Activated T-helper 2 cell treated with anti-CD3 and anti-CD28 coated beads, Interferon-gamma antibody, Interleukin-2, Interleukin-4, amounts not matched to agents 10 μg/mL and 5 μg/mL and 100 μg/mL, durations not matched to agents 14 hours and 24 hours and 36 hours (primary cell): ENCODE results near the gene FCN2. TPM values are rescaled to one million over a fixed set of nuclear protein-coding genes. Genes with fewer than 3 reads are reported as not detected.

Experiments used
- DNase-seq: peaks from one replicate; pipeline ENCODE4 v3.0.0; 2021; ENCODE audit warnings: low spot score
- H3K27ac Mint-ChIP-seq: one replicate; pipeline ENCODE4 v1.8.0; 2021; ENCODE audit warnings: mixed read lengths
- H3K27me3 Mint-ChIP-seq: one replicate; pipeline ENCODE4 v1.8.0; 2021; ENCODE audit warnings: low read depth, mixed read lengths
- H3K36me3 Mint-ChIP-seq: one replicate; pipeline ENCODE4 v1.8.0; 2021; ENCODE audit warnings: low read depth, mixed read lengths
- H3K4me1 Mint-ChIP-seq: one replicate; pipeline ENCODE4 v1.8.0; 2021; ENCODE audit warnings: low read depth, mixed read lengths
- H3K4me3 Mint-ChIP-seq: one replicate; pipeline ENCODE4 v1.8.0; 2021; ENCODE audit warnings: low read depth, mild to moderate bottlenecking, moderate library complexity, mixed read lengths
- H3K9me3 Mint-ChIP-seq: one replicate; pipeline ENCODE4 v1.8.0; 2021; ENCODE audit warnings: mixed read lengths
- intact Hi-C: fragments of 100-400 bp; cut with micrococcal nuclease; formaldehyde crosslinking; loops from one replicate; pipeline ENCODE4 v1.15.1; 2023
- total RNA-seq: library from RNA; stranded (reverse); gene quantifications from 2 replicates; pipeline ENCODE4 v1.2.3, GENCODE V29; 2022

The FCN2 gene
- total RNA-seq, 1 donor from 2014 or later: not detected

- intact Hi-C loops: no loop called here
- Mint-ChIP-seq H3K4me3 (no peak overlapping the region), H3K4me1 (no peaks in the 10 kb centered on the region), H3K36me3 (no peaks in the 10 kb centered on the region), H3K27ac (no peak overlapping the region), H3K27me3 (peaks cover 3% of the 10 kb centered on the region), H3K9me3 (no peaks in the 10 kb centered on the region)
- no peak for DNase-seq
Measured at GRCh38 chr9:134864821-134865190, 15.8 kb upstream of the FCN2 start.

DNA sequence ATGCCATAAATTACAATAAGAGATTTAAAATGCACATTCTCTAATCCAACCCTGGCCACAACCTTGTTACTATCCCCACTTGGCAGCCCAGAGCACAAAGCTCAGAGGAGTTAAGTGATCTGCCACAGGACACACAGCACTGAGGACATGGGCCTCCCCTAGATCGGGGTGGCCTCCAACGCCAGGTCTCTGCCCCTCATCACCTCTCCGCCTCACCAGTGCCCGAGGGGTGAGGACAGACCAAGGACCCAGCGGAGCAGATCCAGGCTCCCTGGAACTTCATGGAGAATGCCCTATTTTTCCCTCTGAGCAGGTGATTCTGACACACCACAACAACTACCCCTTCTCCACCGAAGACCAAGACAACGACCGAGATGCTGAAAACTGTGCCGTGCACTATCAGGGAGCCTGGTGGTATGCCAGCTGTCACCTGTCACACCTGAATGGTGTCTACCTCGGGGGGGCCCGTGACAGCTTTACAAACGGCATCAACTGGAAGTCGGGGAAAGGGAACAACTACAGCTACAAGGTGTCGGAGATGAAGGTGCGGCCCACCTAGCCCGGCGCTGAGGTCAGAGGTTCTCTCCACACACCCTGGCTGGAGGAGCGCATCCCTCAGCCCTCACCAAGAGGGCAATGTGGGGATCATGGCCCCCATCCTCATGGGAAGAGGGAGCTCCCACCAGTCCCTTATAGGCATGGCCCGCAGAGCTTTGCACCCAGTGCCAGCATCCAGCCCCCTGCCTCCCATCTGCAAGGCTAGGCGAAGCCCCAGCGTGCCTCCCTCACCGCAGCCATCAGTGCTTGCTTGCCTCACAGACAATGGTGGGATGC lies 12.5 kb upstream of the FCN2 start:
- no peaks in the 10 kb centered on the region for H3K36me3 Mint-ChIP-seq
- DNase-seq: no peak
- no peaks in the 10 kb centered on the region for H3K27me3 Mint-ChIP-seq
- H3K4me3 Mint-ChIP-seq: no peak overlapping the region
- no peaks in the 10 kb centered on the region for H3K9me3 Mint-ChIP-seq
- H3K4me1 Mint-ChIP-seq: no peaks in the 10 kb centered on the region
- no peak overlapping the region for H3K27ac Mint-ChIP-seq
- intact Hi-C loops: no loop called here

DNA sequence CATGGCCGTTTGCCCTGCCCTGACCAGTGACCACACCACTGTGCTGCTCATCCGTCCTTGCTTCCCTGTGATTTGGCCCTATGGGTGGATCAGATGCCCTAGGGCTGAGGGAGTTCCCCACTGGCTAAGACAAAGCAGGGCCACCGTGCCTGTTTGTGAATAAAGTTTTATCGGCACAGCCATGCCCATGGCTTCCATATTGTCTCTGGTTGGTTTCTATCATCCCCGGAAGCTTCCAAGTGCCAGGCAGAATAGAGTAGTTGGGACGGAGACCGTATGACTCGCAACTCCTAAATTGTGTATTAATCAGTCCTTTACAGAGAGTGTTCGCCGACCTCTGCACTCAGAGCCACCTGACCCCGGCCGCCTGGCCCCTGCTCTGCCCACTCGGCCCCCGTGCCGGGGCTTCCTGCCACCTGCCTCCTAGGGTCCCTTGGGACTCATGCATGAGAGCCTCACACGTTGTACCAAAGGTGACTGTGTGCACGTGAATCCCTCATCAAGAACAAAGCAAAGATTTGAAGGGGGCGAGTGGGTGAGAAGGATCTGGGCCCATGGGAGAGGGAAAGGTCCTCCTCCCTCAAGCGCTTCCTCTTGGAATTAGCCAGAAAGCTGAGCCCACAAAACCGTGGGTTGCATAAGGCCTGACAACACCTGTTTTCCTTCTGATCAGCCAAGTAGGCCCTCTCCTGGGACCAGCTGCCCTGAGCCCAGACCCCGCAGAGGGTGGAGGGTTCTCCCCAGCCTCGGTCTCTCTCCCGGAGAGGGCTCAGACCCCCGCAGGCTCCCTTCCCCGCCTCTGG lies 11.7 kb upstream of the FCN2 start:
- DNase-seq: no peak
- H3K27me3 Mint-ChIP-seq: no peaks in the 10 kb centered on the region
- intact Hi-C loops: no loop called here
- no peaks in the 10 kb centered on the region for H3K4me1 Mint-ChIP-seq
- no peaks in the 10 kb centered on the region for H3K36me3 Mint-ChIP-seq
- H3K4me3 Mint-ChIP-seq: no peak overlapping the region
- H3K27ac Mint-ChIP-seq: no peak overlapping the region
- no peaks in the 10 kb centered on the region for H3K9me3 Mint-ChIP-seq

DNA sequence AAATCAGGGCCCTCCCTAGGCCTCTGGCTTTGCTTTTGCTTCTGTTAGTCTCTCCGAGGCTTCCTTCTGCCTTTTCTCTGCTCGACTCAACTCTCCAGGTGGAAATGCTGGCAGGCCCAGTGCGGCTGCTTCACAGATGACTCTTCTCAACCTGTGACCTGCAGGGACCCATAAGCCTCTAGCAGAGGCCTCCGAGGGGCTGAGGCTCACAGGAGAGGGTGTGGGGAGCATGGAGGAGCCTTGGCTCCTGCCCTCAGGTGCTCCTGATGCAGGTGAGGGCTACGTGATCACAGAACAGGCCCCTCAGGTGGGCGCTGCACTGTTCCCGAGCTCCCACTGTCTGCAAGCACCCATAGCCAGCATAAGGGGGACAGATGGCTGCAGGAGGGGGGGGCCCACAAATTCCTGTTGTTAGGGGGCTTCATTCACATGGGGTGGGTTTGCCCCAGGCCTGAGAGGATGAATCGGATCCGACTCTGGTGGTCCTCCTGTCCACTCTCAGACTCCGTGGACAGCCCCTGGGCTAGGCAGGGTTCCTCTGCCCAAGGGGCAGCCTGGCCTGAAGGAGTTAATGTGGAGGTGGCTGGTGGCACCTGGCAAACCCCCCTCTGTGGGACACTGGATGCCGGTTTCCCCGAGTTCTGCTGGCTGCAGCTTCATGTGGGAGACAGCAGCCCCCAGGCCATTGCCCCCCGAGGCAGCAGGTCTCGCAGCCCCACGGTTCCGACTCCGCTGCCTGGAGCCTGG lies 10.9 kb upstream of the FCN2 start:
- intact Hi-C loops: no loop called here
- Mint-ChIP-seq H3K4me1 (no peaks in the 10 kb centered on the region), H3K4me3 (no peak overlapping the region), H3K9me3 (no peaks in the 10 kb centered on the region), H3K36me3 (no peaks in the 10 kb centered on the region), H3K27ac (no peak overlapping the region), H3K27me3 (no peaks in the 10 kb centered on the region)
- DNase-seq: no peak

DNA sequence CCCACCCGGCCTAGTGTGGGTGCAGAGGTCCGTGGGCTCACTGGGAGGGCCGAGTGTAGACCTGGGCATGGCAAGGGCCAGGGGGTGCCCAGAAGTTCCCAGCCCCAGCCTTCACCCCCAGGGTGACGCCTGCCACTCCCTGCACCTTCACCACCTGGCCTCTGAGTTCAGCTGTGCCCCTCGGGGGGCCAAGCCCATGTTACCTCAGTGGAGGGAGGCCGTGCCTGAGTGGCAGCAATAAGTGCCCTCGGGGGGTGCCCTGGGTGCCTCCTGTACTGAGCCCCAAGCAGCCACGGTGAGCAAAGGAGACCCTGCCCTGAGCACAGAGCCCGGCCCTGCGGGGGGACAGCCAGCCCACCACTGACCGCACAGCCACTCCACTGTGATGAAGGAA lies 10.3 kb upstream of the FCN2 start:
- no peaks in the 10 kb centered on the region for H3K4me1 Mint-ChIP-seq
- H3K27me3 Mint-ChIP-seq: peaks cover 2% of the 10 kb centered on the region
- intact Hi-C loops: no loop called here
- H3K36me3 Mint-ChIP-seq: no peaks in the 10 kb centered on the region
- no peak for DNase-seq
- H3K27ac Mint-ChIP-seq: no peak overlapping the region
- no peaks in the 10 kb centered on the region for H3K9me3 Mint-ChIP-seq
- H3K4me3 Mint-ChIP-seq: no peak overlapping the region

GRCh38 chr9:134870746-134871662 lies 9.6 kb upstream of the FCN2 start:
- Mint-ChIP-seq H3K4me3 (no peak overlapping the region), H3K4me1 (no peaks in the 10 kb centered on the region), H3K9me3 (no peaks in the 10 kb centered on the region), H3K36me3 (no peaks in the 10 kb centered on the region), H3K27ac (no peak overlapping the region), H3K27me3 (peaks cover 2% of the 10 kb centered on the region)
- DNase-seq: no peak
- intact Hi-C loops: no loop called here

- Mint-ChIP-seq H3K9me3 (no peaks in the 10 kb centered on the region), H3K27me3 (peaks cover 2% of the 10 kb centered on the region), H3K36me3 (no peaks in the 10 kb centered on the region), H3K27ac (no peak overlapping the region), H3K4me1 (no peaks in the 10 kb centered on the region), H3K4me3 (no peak overlapping the region)
- DNase-seq: no peak
- intact Hi-C loops: no loop called here
Measured at GRCh38 chr9:134871697-134872340, 8.8 kb upstream of the FCN2 start.

DNA sequence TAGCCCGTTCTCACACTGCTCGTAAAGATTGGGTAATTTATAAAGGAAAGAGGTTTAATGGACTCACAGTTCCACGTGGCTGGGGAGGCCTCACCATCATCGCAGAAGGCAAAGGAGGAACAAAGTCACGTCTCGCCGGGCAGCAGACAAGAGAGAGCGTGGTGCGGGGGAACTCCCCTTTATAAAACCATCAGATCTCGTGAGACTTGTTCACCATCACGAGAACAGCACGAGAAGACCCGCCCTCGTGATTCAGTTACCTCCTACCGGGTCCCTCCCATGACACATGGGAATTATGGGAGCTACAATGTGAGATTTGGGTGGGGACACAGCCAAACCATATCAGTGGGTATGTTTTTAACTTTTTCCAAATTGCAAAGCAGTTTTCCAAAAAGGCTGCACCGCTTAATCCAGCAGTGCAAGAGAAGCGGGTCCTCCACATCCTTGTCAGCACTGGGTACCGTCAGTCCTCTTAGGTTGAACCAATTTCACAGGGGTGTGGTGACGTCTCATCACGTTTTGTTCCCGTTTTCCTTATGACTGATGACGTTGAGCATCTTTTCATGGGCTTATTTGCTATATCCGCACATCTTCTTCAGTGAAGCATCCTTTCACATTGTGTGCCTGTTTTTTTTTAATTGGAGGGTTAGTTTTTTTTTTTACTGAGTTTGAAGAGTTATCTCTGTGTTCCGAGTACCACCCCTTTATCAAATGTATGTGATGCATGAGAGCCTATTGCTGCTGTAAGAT lies 8.0 kb upstream of the FCN2 start:
- Mint-ChIP-seq H3K9me3 (no peaks in the 10 kb centered on the region), H3K4me1 (no peaks in the 10 kb centered on the region), H3K27me3 (peaks cover 2% of the 10 kb centered on the region), H3K4me3 (no peak overlapping the region), H3K27ac (no peak overlapping the region), H3K36me3 (no peaks in the 10 kb centered on the region)
- intact Hi-C loops: no loop called here
- no peak for DNase-seq

- H3K36me3 Mint-ChIP-seq: no peaks in the 10 kb centered on the region
- no peak for DNase-seq
- no peak overlapping the region for H3K4me3 Mint-ChIP-seq
- intact Hi-C loops: no loop called here
- H3K4me1 Mint-ChIP-seq: no peaks in the 10 kb centered on the region
- no peaks in the 10 kb centered on the region for H3K9me3 Mint-ChIP-seq
- H3K27ac Mint-ChIP-seq: no peak overlapping the region
- H3K27me3 Mint-ChIP-seq: peaks cover 2% of the 10 kb centered on the region
Measured at GRCh38 chr9:134875371-134875770, 5.2 kb upstream of the FCN2 start.

GRCh38 chr9:134877541-134877940 lies 3.1 kb upstream of the FCN2 start:
- intact Hi-C loops: no loop called here
- peaks cover 2% of the 10 kb centered on the region for H3K27me3 Mint-ChIP-seq

DNA sequence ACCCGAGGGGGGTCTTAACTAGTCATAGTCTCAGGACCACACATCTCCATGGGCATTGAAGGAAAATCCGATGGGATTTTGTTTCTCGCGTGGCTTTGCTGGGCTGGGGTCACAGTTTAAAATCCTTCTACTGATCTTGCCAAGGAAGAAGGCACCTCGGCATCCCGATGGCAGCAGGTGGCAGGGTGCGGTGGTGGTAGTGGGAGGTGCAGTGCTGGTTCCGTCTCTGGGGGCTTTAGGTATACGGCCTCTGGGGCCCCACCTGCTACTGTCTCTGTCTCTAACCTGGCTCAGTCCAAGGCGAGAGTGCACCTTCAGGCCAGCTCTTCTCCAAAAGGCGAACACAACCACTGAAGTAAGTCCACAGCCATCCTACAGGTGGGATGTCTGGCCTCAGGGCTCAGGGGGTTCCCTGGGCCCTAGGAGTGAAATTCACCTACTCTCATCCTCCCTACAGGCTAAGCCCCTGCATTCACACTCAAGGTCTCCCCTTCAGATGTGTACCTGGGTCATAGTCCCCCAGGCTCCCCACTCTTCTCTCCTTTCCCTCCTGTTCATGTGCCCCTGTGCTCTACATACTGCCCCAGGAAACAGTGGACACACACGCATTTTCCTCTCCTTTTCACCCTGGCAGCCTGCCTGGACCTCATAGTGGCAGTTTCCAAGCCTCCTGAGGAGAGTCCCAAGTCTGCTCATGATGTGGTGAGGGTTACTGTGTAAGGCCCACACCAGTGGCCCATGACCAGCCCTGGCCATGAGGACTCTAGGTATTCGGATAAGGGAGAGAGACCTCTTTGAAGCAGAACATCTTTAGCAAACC lies 736 bp upstream of the FCN2 start:
- intact Hi-C loops: no loop called here
- Mint-ChIP-seq H3K4me3 (no peak overlapping the region), H3K36me3 (no peaks in the 10 kb centered on the region), H3K27ac (no peak overlapping the region), H3K9me3 (no peaks in the 10 kb centered on the region), H3K27me3 (peaks cover 2% of the 10 kb centered on the region), H3K4me1 (no peaks in the 10 kb centered on the region)
- DNase-seq: no peak

More at GRCh38 chr9:134877541-134877940, 3.1 kb upstream of the FCN2 start:
- H3K4me3 Mint-ChIP-seq: no peak overlapping the region
- no peaks in the 10 kb centered on the region for H3K4me1 Mint-ChIP-seq
- no peaks in the 10 kb centered on the region for H3K36me3 Mint-ChIP-seq
- DNase-seq: no peak
- H3K27ac Mint-ChIP-seq: no peak overlapping the region
- H3K9me3 Mint-ChIP-seq: no peaks in the 10 kb centered on the region
